ES-I3 (cell line): ENCODE data around the gene GNB1L.

ENCODE experiments used
- H3K36me3 ChIP-seq: 2 replicates; pipeline ENCODE4 v1.6.1; 2013; ENCODE audit warnings: mild to moderate bottlenecking, low read length, control low read depth, moderate library complexity; ENCODE audit not compliant: insufficient read depth
- H3K4me1 ChIP-seq: 2 replicates; pipeline ENCODE4 v1.6.1; 2013; ENCODE audit warnings: mild to moderate bottlenecking, control low read depth, low read length; ENCODE audit not compliant: insufficient read depth
- H3K9ac ChIP-seq: 2 replicates; pipeline ENCODE4 v1.6.1; 2013; ENCODE audit warnings: low read depth, mild to moderate bottlenecking, low read length, moderate library complexity
- H3K9me3 ChIP-seq: 2 replicates; pipeline ENCODE4 v1.6.1; 2013; ENCODE audit warnings: mild to moderate bottlenecking, low read length, moderate library complexity; ENCODE audit not compliant: control insufficient read depth, insufficient read depth

The GNB1L gene

DNA sequence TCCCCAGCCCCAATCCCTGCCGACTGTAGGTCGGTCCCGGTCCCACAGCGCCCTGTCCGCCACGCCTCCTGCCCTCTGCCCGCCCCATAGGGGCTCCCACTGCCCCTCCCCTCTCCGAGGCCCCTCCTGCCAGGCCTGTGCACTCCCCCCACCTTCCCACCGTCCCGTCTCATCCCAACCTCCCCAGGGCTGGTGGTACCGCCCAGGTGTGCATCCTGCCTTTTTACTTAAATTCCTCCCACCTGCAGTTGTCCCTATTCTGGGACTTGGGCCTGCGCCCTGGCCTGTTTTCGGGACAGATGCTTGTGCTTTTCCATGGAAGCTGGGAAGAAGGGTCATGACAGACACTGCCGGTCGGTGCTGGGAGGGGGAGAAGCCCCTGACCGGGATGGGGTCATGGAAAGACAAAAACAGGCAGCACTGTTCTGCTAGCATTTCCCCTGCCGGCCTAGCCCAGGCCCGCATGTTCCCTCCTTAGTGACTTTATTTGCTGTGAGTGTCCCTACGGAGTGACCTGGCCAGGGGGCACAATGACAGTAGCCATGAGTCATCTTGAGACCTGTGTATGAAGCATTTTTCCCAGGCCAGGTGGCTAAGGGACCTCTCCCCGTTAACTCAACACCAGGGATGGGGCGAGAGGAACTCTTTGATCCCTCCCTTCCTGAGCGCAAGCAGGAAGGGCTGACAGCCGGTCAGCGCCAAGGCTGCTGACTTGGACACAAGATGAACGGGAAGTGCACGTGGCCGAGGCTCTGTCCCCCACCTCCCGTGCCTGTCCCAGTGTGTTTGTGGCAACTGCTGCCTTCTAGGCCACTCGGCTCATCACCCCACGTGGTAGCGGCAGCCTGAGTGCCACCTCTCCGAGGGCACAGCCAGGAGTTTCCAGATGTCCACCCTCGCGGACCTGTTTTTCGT is 87.0 kb downstream of the GNB1L start:
- no peaks in the 10 kb centered on the region for H3K36me3 ChIP-seq
- peaks cover 11% of the 10 kb centered on the region for H3K4me1 ChIP-seq
- H3K9ac ChIP-seq = peak overlapping the region; percentile 42
- H3K9me3 ChIP-seq = no peaks in the 10 kb centered on the region

DNA sequence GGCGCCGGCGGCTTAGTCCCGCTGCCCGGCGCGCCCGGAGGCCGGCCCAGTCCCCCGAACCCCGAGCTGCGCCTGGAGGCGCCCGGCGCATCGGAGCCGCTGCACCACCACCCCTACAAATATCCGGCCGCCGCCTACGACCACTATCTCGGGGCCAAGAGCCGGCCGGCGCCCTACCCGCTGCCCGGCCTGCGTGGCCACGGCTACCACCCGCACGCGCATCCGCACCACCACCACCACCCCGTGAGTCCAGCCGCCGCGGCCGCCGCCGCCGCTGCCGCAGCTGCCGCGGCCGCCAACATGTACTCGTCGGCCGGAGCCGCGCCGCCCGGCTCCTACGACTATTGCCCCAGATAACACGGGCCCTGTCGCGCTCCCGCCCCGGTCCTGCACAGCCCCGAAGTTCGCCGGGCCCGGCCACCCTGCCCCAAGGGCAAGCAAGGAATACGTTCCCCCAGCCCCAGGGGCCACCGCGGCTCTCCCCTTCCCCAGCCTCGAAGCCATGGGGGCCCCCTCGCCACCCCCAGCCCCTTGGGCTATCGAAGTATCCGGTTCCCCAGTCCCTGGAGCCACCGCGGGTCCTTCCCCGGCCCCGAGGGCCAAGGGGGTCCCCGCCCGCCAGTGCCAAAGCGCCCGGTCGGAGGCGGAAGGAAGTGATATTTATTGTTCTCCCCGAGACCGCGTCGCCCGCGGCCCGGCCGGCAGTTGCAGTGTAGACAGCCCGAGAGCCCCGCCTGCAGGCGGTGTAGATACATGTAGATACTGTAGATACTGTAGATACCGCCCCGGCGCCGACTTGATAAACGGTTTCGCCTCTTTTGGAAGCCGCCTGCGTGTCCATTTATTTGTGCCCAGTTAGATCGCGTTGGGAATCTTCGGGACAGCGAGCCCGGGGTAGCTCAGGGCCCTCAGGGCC is 87.9 kb downstream of the GNB1L start:
- no peaks in the 10 kb centered on the region for H3K36me3 ChIP-seq
- H3K9me3 ChIP-seq = no peaks in the 10 kb centered on the region
- peak overlapping the region; percentile 42 for H3K9ac ChIP-seq
- peaks cover 11% of the 10 kb centered on the region for H3K4me1 ChIP-seq

DNA sequence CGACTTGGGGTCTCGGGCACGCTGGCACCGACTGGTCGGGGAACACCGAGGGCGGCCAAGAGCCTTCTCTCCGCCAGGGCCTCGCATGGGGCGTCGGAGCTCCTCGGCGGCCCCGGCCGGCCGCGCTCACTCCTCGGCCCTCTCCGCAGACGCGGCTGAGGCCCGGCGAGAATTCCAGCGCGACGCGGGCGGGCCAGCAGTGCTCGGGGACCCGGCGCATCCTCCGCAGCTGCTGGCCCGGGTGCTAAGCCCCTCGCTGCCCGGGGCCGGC is 88.5 kb downstream of the GNB1L start:
- Histone ChIP-seq H3K4me1 (peaks cover 11% of the 10 kb centered on the region), H3K9me3 (no peaks in the 10 kb centered on the region), H3K9ac (peak overlapping the region; percentile 42; the same call in 1 of the 2 replicates), H3K36me3 (no peaks in the 10 kb centered on the region)

DNA sequence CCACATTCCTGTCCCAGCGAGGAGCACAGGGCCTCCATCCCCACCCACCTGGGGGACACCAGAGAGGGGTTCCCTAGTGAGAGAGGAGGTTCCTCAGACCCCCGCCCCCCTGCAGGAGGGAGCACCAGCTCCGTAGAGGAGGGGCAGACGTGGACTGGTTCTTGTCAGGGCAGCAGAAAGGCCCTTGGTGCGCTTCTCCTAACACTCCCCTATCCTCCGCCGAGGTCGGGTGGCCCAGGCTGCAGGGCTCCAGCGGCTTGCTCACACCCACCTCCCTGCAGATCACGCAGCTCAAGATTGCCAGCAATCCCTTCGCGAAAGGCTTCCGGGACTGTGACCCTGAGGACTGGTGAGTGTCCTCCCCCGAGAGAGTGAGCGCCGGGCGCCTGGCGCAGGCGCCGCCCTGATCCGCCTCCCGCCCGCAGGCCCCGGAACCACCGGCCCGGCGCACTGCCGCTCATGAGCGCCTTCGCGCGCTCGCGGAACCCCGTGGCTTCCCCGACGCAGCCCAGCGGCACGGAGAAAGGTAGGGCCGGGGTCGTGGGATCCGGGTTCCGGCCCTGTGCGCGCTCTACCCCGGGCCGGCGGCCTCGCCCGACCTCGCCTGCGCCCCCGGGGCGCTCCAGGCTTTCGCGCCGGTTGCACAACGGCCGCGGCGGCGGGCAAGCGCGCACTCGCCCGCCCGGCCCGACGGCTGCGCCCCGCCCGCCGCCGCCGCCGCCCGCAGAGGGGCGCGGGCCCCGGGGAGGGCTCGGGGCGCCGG is 89.0 kb downstream of the GNB1L start:
- Histone ChIP-seq H3K4me1 (peaks cover 11% of the 10 kb centered on the region), H3K9me3 (no peaks in the 10 kb centered on the region), H3K36me3 (no peaks in the 10 kb centered on the region), H3K9ac (peak overlapping the region; percentile 28; the same call in 1 of the 2 replicates)

DNA sequence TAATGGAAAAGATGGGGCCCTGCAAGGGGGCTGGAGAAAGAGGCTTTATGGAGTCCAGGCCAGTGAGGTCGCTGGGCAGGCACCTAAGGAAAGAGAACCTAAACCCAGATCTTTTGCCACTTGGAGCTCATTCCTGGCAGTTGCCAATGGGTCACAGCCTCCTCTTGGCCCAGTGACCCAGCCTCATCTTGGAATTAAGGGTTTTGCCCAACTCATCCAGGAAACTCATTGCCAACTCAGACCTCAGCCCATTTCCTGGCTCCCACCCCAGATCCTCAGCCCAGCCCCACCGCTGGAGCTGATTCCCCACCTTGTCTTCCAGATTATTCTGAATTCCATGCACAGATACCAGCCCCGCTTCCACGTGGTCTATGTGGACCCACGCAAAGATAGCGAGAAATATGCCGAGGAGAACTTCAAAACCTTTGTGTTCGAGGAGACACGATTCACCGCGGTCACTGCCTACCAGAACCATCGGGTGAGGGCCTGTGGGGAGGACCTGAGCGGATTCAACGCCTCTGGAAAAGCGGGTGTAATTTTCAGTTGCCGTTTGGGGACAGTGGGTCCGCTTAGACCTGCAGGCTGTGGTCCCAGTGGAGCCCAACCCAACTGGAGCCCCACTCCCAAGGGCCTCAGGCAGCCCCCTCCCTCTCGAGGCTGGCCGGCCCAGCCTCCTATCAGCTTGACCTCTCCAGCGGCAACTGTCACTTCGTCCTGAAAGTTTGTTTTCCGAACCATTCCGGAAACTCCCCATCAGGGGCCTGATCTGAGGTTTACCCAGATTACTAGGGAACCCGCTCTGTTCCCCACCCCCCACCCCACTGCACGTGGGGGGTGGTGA is 89.8 kb downstream of the GNB1L start:
- Histone ChIP-seq H3K36me3 (no peaks in the 10 kb centered on the region), H3K4me1 (peaks cover 11% of the 10 kb centered on the region), H3K9ac (peak overlapping the region; percentile 28; the same call in 1 of the 2 replicates), H3K9me3 (no peaks in the 10 kb centered on the region)

DNA sequence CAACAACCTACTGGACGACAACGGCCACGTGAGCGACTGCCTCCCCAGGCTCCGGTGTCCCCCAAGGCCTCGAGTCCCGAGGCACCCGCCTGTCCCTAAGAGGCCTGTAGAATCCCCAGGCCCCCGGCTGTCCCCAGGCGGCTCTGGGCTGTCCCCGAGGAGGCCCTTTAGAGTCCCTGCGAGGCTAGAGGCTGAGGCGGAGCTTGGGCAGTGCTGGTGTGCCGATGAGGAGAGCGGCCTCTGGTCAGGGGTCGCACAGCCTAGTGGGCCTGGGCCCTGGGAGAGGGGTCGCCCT is 90.4 kb downstream of the GNB1L start:
- H3K9ac ChIP-seq = no peak overlapping the region
- peaks cover 11% of the 10 kb centered on the region for H3K4me1 ChIP-seq
- H3K9me3 ChIP-seq = no peaks in the 10 kb centered on the region
- H3K36me3 ChIP-seq = no peaks in the 10 kb centered on the region

DNA sequence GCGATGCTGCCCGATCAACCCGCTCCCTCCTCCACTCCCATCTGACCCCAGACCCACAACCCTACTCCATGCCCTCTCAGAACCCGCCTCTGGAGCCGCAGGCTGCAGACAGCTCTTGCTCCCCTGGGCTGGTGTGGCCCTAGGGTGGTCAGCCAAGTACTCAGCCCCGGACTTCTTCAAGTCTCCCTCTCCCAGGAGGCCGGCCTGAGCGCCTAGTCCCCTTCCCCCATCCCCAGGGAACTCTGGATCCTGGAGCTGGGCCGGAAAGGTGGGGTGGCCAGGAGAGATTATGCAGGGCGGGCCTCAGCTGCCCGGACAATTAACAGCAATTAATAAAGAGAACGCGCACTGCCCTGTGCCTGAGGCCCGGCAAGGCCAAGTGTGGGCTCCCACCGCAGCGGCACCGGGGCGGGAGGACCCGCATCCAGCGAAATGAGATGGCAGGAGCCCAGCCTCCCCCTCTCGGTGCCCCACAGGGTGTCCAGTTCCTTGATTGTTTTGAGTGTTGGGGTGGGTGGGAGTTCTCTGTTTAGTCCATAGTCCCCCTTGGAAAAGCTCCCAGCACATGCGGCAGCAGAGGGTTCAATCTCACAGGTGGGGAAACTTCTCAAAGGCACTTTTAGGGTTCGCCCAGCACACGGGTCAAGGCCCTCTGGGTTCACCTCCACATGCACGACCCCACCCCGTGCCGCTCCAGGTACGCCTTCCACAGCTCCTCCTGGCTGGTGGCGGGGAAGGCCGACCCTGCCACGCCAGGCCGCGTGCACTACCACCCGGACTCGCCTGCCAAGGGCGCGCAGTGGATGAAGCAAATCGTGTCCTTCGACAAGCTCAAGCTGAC is 91.0 kb downstream of the GNB1L start:
- no peaks in the 10 kb centered on the region for H3K36me3 ChIP-seq
- H3K4me1 ChIP-seq = peaks cover 11% of the 10 kb centered on the region
- H3K9ac ChIP-seq = no peak overlapping the region
- no peaks in the 10 kb centered on the region for H3K9me3 ChIP-seq

DNA sequence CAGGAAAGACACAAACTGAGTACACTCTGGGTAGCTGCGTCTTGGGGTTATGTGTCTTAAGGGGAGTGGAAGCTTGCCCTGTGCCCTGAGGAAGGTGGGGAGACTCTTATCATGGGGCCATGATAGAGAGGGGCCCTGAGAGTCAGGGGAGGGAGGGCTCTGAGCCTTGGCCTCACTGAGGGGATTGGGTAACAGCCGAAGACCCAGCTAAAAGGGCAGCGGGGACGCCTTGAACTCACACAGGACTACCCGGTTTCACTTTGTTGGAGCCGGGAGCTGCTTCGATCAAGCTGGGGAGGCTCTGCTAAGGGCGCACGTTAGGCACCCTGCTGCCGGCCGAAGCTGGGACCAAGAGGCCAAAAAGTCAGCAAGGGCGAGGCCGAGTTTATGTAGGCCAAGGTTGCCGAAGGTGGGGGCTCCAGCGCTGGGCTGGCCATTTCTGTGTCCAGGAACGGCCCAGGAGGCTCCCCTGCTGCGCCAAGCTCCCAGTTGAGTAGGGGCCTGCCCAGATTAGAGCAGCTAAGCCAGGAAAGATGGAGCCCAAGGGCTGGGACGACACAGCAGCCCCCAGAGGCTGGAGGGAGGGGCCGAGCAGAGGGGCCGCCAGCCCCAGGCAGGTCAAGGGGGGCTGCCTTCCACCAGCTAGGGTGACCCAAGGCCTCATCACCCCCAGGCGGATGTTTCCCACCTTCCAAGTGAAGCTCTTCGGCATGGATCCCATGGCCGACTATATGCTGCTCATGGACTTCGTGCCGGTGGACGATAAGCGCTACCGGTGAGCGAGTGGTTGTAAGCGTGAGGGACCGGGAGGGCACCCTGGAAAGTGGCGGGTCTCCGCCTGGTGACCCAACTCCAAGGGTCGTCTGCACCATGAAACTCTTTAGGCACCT is 91.9 kb downstream of the GNB1L start:
- no peak overlapping the region for H3K9ac ChIP-seq
- no peaks in the 10 kb centered on the region for H3K36me3 ChIP-seq
- peaks cover 8% of the 10 kb centered on the region for H3K4me1 ChIP-seq
- H3K9me3 ChIP-seq = no peaks in the 10 kb centered on the region

DNA sequence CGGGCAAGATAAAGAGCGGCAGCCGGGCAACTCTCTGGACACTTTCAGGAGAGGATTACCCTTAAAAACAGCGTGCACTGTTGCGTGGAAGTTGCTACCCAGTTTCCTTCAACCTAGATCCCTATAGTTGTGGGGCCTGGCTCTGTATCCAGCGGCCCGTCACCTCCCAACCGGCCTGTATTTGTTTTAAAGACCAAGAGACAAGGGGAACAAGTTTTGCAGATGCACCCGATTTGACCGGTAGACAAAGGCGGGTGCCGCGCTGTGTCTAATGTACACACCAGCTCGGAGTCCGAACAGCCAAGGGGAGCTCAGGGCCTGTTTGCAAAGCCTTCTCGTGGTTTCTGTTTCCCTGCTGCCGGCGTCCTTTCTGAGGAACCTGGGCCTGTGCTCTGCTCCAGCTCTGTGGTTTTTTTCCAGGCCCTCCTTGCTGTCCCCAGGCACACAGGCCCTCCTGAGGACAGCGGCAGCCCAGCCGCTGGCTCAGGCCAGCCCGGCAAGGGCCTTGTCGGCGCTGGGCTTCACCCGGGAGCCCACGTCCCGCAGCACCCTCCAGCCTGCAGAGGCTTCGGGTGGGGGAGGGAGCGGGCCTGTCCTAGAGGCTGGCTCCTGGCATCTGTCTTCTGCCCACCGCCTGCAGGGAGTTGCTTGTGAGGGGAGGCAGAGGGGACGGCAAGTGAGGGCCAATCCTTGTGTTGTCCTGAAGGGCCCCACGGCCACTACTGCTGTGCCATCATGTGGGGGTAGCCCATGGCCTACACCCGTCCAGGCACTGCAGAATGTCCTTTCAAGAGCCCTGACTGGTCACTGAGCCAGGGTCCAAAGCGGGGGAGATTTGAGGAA is 92.7 kb downstream of the GNB1L start:
- no peaks in the 10 kb centered on the region for H3K9me3 ChIP-seq
- peak overlapping the region; percentile 30; the same call in 1 of the 2 replicates for H3K9ac ChIP-seq
- peaks cover 7% of the 10 kb centered on the region for H3K4me1 ChIP-seq
- H3K36me3 ChIP-seq = no peaks in the 10 kb centered on the region

DNA sequence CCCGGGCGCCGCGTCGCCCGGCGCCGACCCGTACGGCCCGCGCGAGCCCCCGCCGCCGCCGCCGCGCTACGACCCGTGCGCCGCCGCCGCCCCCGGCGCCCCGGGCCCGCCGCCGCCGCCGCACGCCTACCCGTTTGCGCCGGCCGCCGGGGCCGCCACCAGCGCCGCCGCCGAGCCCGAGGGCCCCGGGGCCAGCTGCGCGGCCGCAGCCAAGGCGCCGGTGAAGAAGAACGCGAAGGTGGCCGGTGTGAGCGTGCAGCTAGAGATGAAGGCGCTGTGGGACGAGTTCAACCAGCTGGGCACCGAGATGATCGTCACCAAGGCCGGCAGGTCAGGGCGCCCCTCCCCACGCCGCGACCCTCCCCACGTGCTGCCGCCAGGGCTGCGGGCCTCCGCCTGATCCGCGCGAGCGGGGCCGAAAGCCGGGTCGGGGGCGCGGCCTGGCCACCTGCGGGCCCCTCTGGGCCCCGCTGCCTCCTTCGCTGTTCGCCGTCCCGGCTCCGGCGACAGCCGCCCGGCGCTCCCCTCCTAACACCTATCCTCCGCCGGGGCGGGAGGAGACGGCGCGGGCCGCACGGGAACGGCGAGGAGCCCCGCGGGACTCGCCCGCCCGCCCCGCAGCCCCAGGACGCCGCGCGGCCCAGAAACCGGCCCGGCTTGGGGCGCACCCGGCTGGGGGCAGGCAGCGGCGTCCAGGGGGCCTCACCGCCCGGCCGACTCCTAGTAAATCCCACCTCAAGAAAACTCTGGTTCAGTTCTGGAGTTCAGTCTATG is 93.5 kb downstream of the GNB1L start:
- peak overlapping the region; percentile 30; the same call in 1 of the 2 replicates for H3K9ac ChIP-seq
- no peaks in the 10 kb centered on the region for H3K36me3 ChIP-seq
- H3K4me1 ChIP-seq = peaks cover 7% of the 10 kb centered on the region
- H3K9me3 ChIP-seq = no peaks in the 10 kb centered on the region
